HEK293 (cell line): ENCODE data around the gene AKAP6.

ENCODE experiments used
- CTCF ChIA-PET: fragments of 350-600 bp; formaldehyde crosslinking; extraction: SDS; loops from one replicate; lab custom pipeline; 2021; ENCODE audit warnings: antibody characterized with exemption; lab: Yijun Ruan, JAX
- POLR2A ChIA-PET: fragments of 300-600 bp; formaldehyde crosslinking; extraction: SDS; loops from one replicate; lab custom pipeline; 2020; ENCODE audit warnings: antibody characterized with exemption, inconsistent platforms; lab: Yijun Ruan, JAX
- H3K27ac ChIP-seq: fragments of 200-500 bp; sonication (Bioruptor generic); 2 replicates; pipeline ENCODE4 v1.5.1; 2014; ENCODE audit warnings: low read depth, low read length, control low read depth, inconsistent platforms; ENCODE audit errors: extremely low read depth
- H3K36me3 ChIP-seq, 2 experiments: fragments of 200-500 bp in 1 of 2; sonication (Bioruptor generic) in 1 of 2; 1 replicate in 1 of 2; 2 replicates in 1 of 2; pipeline ENCODE4 v1.5.1; 2014 to 2017; ENCODE audit warnings: inconsistent platforms in 2 of 2, low read length in 2 of 2; ENCODE audit not compliant: control insufficient read depth in 2 of 2, insufficient read depth in 1 of 2
- H3K4me1 ChIP-seq: fragments of 200-500 bp; sonication (Bioruptor generic); 2 replicates; pipeline ENCODE4 v1.5.1; 2014; ENCODE audit warnings: mild to moderate bottlenecking, low read length, inconsistent platforms; ENCODE audit not compliant: control insufficient read depth, insufficient read depth
- H3K4me3 ChIP-seq: 2 replicates; pipeline ENCODE4 v1.5.1; 2011; ENCODE audit warnings: low read depth, mild to moderate bottlenecking, control low read depth, low read length, moderate library complexity
- H3K9me3 ChIP-seq: fragments of 200-500 bp; sonication (Bioruptor generic); 2 replicates; pipeline ENCODE4 v1.5.1; 2014; ENCODE audit warnings: low read depth, low read length, inconsistent platforms; ENCODE audit not compliant: control insufficient read depth, insufficient read depth
- AEBP2 ChIP-seq: fragments of 450-650 bp; formaldehyde crosslinking; IDR thresholded peaks from 2 replicates; pipeline ENCODE4 v1.5.1; 2016; ENCODE audit warnings: missing biosample characterization, missing genetic modification characterization, borderline replicate concordance
- GLIS1 ChIP-seq: fragments of 450-650 bp; formaldehyde crosslinking; IDR thresholded peaks from 2 replicates; pipeline ENCODE4 v1.5.1; 2016; ENCODE audit warnings: missing biosample characterization, missing genetic modification characterization
- KLF8 ChIP-seq: fragments of 450-650 bp; formaldehyde crosslinking; IDR thresholded peaks from 2 replicates; pipeline ENCODE4 v1.5.1; 2016; ENCODE audit warnings: missing biosample characterization, missing genetic modification characterization
- SCRT1 ChIP-seq: fragments of 450-650 bp; formaldehyde crosslinking; IDR thresholded peaks from 2 replicates; pipeline ENCODE4 v1.5.1; 2016; ENCODE audit warnings: missing biosample characterization, missing genetic modification characterization, borderline replicate concordance
- SP7 ChIP-seq: fragments of 450-650 bp; formaldehyde crosslinking; IDR thresholded peaks from 2 replicates; pipeline ENCODE4 v1.5.1; 2016; ENCODE audit warnings: missing biosample characterization, missing genetic modification characterization
- ZFP41 ChIP-seq: fragments of 450-650 bp; formaldehyde crosslinking; IDR thresholded peaks from 2 replicates; pipeline ENCODE4 v1.5.1; 2016; ENCODE audit warnings: missing biosample characterization, missing genetic modification characterization, borderline replicate concordance
- ZIC2 ChIP-seq: fragments of 450-650 bp; formaldehyde crosslinking; IDR thresholded peaks from 2 replicates; pipeline ENCODE4 v1.5.1; 2016; ENCODE audit warnings: missing biosample characterization, missing genetic modification characterization
- ZNF16 ChIP-seq: fragments of 450-650 bp; formaldehyde crosslinking; IDR thresholded peaks from 2 replicates; pipeline ENCODE4 v1.5.1; 2016; ENCODE audit warnings: low read depth, missing biosample characterization, missing genetic modification characterization
- ZNF2 ChIP-seq: fragments of 450-650 bp; formaldehyde crosslinking; IDR thresholded peaks from 2 replicates; pipeline ENCODE4 v1.5.1; 2016; ENCODE audit warnings: missing biosample characterization, missing genetic modification characterization
- ZNF211 ChIP-seq: fragments of 450-650 bp; formaldehyde crosslinking; IDR thresholded peaks from 2 replicates; pipeline ENCODE4 v1.5.1; 2016; ENCODE audit warnings: low read depth, missing biosample characterization, missing genetic modification characterization
- ZNF221 ChIP-seq: fragments of 450-650 bp; formaldehyde crosslinking; IDR thresholded peaks from 2 replicates; pipeline ENCODE4 v1.5.1; 2017; ENCODE audit warnings: missing biosample characterization, missing genetic modification characterization, borderline replicate concordance
- ZNF350 ChIP-seq: fragments of 450-650 bp; formaldehyde crosslinking; IDR thresholded peaks from 2 replicates; pipeline ENCODE4 v1.5.0; 2017; ENCODE audit warnings: missing biosample characterization, mild to moderate bottlenecking, missing genetic modification characterization
- ZNF37A ChIP-seq: fragments of 450-650 bp; IDR thresholded peaks from 2 replicates; pipeline ENCODE4 v1.5.1; 2018; ENCODE audit warnings: missing biosample characterization, missing genetic modification characterization
- ZNF48 ChIP-seq: fragments of 450-650 bp; formaldehyde crosslinking; IDR thresholded peaks from 2 replicates; pipeline ENCODE4 v1.5.1; 2016; ENCODE audit warnings: missing biosample characterization, missing genetic modification characterization
- ZNF488 ChIP-seq: fragments of 450-650 bp; formaldehyde crosslinking; IDR thresholded peaks from 2 replicates; pipeline ENCODE4 v1.5.1; 2016; ENCODE audit warnings: missing biosample characterization, missing genetic modification characterization
- ZNF513 ChIP-seq: fragments of 450-650 bp; IDR thresholded peaks from 2 replicates; pipeline ENCODE4 v1.5.1; 2018; ENCODE audit warnings: missing biosample characterization, missing genetic modification characterization
- ZNF529 ChIP-seq: fragments of 450-650 bp; formaldehyde crosslinking; IDR thresholded peaks from 2 replicates; pipeline ENCODE4 v1.5.1; 2017; ENCODE audit warnings: missing genetic modification characterization, missing biosample characterization; ENCODE audit not compliant: insufficient replicate concordance
- ZNF549 ChIP-seq: fragments of 450-650 bp; IDR thresholded peaks from 2 replicates; pipeline ENCODE4 v1.5.1; 2018; ENCODE audit warnings: missing biosample characterization, missing genetic modification characterization, mild to moderate bottlenecking, inconsistent platforms, moderate library complexity
- ZNF555 ChIP-seq: fragments of 450-650 bp; formaldehyde crosslinking; conservative IDR thresholded peaks from 2 replicates; pipeline ENCODE4 v1.5.1; 2017; ENCODE audit warnings: missing biosample characterization, mild to moderate bottlenecking, missing genetic modification characterization, inconsistent platforms
- ZNF623 ChIP-seq: fragments of 450-650 bp; formaldehyde crosslinking; IDR thresholded peaks from 2 replicates; pipeline ENCODE4 v1.5.1; 2016; ENCODE audit warnings: missing biosample characterization, missing genetic modification characterization
- ZNF624 ChIP-seq: fragments of 450-650 bp; formaldehyde crosslinking; IDR thresholded peaks from 2 replicates; pipeline ENCODE4 v1.5.1; 2017; ENCODE audit warnings: missing biosample characterization, missing genetic modification characterization
- ZNF658 ChIP-seq: fragments of 450-650 bp; formaldehyde crosslinking; IDR thresholded peaks from 2 replicates; pipeline ENCODE4; 2016; ENCODE audit warnings: missing biosample characterization, missing genetic modification characterization
- ZNF670 ChIP-seq: fragments of 450-650 bp; formaldehyde crosslinking; IDR thresholded peaks from 2 replicates; pipeline ENCODE4 v1.5.1; 2016; ENCODE audit warnings: missing biosample characterization, missing genetic modification characterization, low read depth
- ZNF704 ChIP-seq: fragments of 450-650 bp; formaldehyde crosslinking; IDR thresholded peaks from 2 replicates; pipeline ENCODE4 v1.5.1; 2016; ENCODE audit warnings: missing biosample characterization, missing genetic modification characterization
- ZNF785 ChIP-seq: fragments of 450-650 bp; formaldehyde crosslinking; IDR thresholded peaks from 2 replicates; pipeline ENCODE4 v1.5.1; 2016; ENCODE audit warnings: missing biosample characterization, missing genetic modification characterization
- ZNF837 ChIP-seq: fragments of 450-650 bp; formaldehyde crosslinking; IDR thresholded peaks from 2 replicates; pipeline ENCODE4 v1.5.1; 2016; ENCODE audit warnings: missing biosample characterization, missing genetic modification characterization
- ZSCAN4 ChIP-seq: fragments of 450-650 bp; formaldehyde crosslinking; IDR thresholded peaks from 2 replicates; pipeline ENCODE4 v1.5.1; 2017; ENCODE audit warnings: missing biosample characterization, missing genetic modification characterization
- ZXDB ChIP-seq: fragments of 450-650 bp; formaldehyde crosslinking; IDR thresholded peaks from 2 replicates; pipeline ENCODE4 v1.5.1; 2016; ENCODE audit warnings: missing biosample characterization, missing genetic modification characterization

The AKAP6 gene

GRCh38 chr14:32620303-32620702 is 291.2 kb downstream of the AKAP6 start:
- no peak overlapping the region for H3K27ac ChIP-seq
- ChIA-PET CTCF (interaction anchor here (0.6 kb wide), 1 partner anchor 8 kb away, joined by 3 read pairs; no protein-coding TSS in a partner anchor), POLR2A (no interaction called here)
- no peak for TF ChIP-seq ZNF16 (tag by site-specific recombination)
- TF ChIP-seq GLIS1 (tag by site-specific recombination): no peak
- TF ChIP-seq ZNF549 (tag by site-specific recombination): no peak
- no peak for TF ChIP-seq ZNF704 (tag by site-specific recombination)
- no peak for TF ChIP-seq ZNF555 (tag by site-specific recombination)
- no peak for TF ChIP-seq SCRT1 (tag by site-specific recombination)
- no peak for TF ChIP-seq ZNF785 (tag by site-specific recombination)
- TF ChIP-seq ZNF670 (tag by site-specific recombination): no peak
- TF ChIP-seq ZNF2 (tag by site-specific recombination): no peak
- no peak for TF ChIP-seq ZNF513 (tag by site-specific recombination)
- no peak for TF ChIP-seq ZNF211 (tag by site-specific recombination)
- no peak overlapping the region for H3K4me3 ChIP-seq
- 0 out of 2 replicates have a peak, but pooled peaks cover 2% of the 10 kb centered on the region for H3K4me1 ChIP-seq
- no peaks in the 10 kb centered on the region for H3K9me3 ChIP-seq
- no peaks in the 10 kb centered on the region for H3K36me3 ChIP-seq

- 0 out of 2 replicates have a peak, but pooled peaks cover 2% of the 10 kb centered on the region for H3K4me1 ChIP-seq
- no peaks in the 10 kb centered on the region for H3K9me3 ChIP-seq
- POLR2A ChIA-PET: no interaction called here
- H3K4me3 ChIP-seq: no peak overlapping the region
- no peak overlapping the region for H3K27ac ChIP-seq
- no peaks in the 10 kb centered on the region for H3K36me3 ChIP-seq
- no peak for TF ChIP-seq ZXDB (tag by site-specific recombination)
- no peak for TF ChIP-seq ZFP41 (tag by site-specific recombination)
- TF ChIP-seq ZNF623 (tag by site-specific recombination): no peak
- TF ChIP-seq ZSCAN4 (tag by site-specific recombination): no peak
- no peak for TF ChIP-seq ZNF555 (tag by site-specific recombination)
- TF ChIP-seq ZNF529: no peak
- TF ChIP-seq KLF8 (tag by site-specific recombination): no peak
- no peak for TF ChIP-seq ZNF350
- TF ChIP-seq, all 188 proteins: peak for 0
- CTCF ChIA-PET: interaction anchor here (0.6 kb wide), 1 partner anchor 118 kb away, joined by 3 read pairs; no protein-coding TSS in a partner anchor
These were observed 291.6 kb downstream of the AKAP6 start for GRCh38 chr14:32620724-32621123.

- no peak overlapping the region for H3K4me3 ChIP-seq
- CTCF ChIA-PET: no interaction called here
- POLR2A ChIA-PET: no interaction called here
- H3K4me1 ChIP-seq: 0 out of 2 replicates have a peak, but pooled peaks cover 2% of the 10 kb centered on the region
- H3K9me3 ChIP-seq: no peaks in the 10 kb centered on the region
- no peaks in the 10 kb centered on the region for H3K36me3 ChIP-seq
- H3K27ac ChIP-seq: no peak overlapping the region
- TF ChIP-seq ZIC2 (tag by site-specific recombination) (no peak), ZNF221 (tag by site-specific recombination) (no peak), ZNF488 (no peak), ZNF37A (tag by site-specific recombination) (no peak), ZNF658 (tag by site-specific recombination) (no peak), ZNF48 (tag by site-specific recombination) (no peak), ZFP41 (tag by site-specific recombination) (no peak), SP7 (tag by site-specific recombination) (no peak), ZNF624 (tag by site-specific recombination) (no peak), ZNF837 (no peak), AEBP2 (no peak), ZNF785 (tag by site-specific recombination) (no peak)
These were observed 292.5 kb downstream of the AKAP6 start for GRCh38 chr14:32621585-32621984.
